ENCODE measurements around the gene RAPGEF1.
A peak's percentile ranks its signal among the peaks of the same experiment; 100 is the strongest.

The RAPGEF1 gene

DNA sequence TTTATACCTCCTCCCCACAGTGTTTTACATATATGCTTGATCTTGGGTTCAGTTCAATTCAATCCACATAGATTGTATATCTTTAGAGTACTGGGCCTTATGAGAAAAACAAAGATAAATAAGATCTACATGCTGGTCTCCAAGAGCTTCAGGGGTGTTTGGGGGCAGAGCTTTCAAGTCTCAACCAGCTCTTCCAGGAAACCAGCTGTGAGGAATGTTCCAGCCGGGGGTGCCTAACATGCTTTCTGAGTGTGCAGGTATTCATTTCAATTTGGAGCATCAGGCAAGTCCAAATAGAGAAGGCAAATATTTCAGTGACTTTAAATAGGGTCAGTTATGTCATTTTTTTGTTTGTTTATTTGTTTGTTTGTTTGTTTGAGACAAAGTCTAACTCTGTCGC lies 5.7 kb upstream of the RAPGEF1 start:
- no peak for DNase-seq

DNA sequence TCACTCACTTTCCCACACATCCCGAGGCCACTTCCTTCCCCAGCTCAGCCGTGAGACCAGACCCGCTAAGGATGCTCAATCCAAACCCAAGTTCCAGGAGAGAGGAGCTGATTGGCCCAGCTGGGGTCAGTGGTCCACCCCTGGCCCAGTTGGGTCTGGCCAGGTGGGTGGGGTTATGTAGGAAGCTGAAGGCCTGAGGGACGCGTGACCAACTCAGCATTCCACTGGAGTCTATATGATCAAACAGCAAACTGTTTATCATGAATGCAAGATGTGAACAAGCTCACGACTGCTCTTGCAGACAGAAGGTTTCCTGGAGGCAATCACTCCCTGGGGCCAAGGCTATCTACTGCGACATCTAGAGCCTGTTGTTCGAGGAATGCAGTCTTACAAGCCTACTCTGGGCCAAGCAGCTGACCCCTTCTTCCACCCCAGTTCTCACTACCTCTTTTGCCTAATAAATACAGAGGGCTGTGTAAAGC lies 4.9 kb upstream of the RAPGEF1 start:
- no peak for DNase-seq

DNA sequence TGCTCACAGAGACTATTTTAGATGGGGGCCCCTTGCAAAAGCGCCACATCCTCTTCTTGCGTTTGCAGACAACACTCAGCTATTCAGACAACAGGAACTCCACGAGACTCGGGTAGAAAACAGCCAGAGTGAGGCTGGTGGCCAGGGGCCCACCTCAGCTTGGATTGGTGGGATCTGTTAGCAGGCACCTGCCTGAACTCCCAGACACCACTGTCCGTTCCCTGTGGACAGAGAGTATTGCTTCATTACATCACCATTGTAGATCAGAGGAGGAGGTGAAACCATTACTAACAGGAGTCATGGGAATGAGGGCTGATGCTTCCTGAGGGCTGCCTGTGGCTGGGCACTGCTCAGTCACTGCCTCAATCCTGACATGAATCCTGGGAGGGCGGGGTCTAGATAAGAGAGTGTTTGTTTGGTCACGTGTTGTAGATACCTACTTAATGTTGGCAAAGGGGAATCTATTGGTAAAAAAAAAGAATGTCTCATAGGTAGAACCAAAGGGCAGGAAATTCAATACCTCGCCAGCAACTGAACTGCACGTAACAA lies 4.4 kb upstream of the RAPGEF1 start:
- DNase-seq = no peak

DNA sequence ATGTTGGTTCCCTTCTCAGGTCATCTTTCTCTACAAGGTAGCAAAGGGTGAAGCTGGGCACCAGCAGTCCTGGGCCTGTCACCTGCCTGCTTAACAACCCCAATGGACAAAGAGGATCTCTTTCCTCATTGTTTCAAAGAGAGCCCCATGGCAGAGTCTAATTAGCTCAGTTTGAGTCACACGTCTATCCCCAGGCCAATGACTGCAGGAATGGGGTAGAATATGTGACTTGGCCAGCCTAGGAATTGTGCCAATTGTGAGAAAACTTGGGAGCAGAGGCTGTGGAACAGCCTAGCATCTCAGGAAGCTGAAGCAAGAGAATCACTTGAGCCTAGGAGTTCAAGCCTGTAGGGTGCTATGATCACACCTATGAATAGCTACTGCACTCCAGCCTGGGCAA lies 3.6 kb upstream of the RAPGEF1 start:
- DNase-seq = no peak

DNA sequence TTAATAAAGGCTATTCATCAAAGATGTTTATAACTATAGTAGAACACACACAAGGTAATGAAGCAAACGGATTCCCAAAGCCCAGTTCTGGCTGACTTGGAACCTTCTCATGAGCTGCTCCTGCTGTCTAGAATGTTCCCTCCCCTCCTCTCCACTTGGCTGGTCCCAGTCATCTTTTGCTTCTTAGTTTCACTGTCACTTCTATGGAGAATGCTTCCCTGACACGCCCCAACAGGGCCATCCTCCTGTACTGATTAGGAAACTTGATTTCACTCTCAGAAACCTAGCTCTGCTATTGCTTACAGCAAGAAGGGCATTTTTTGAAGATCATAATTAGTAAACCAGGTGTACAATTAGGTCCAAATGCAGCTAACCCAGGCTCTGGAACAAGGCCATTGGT lies 3.2 kb upstream of the RAPGEF1 start:
- no peak for DNase-seq

DNA sequence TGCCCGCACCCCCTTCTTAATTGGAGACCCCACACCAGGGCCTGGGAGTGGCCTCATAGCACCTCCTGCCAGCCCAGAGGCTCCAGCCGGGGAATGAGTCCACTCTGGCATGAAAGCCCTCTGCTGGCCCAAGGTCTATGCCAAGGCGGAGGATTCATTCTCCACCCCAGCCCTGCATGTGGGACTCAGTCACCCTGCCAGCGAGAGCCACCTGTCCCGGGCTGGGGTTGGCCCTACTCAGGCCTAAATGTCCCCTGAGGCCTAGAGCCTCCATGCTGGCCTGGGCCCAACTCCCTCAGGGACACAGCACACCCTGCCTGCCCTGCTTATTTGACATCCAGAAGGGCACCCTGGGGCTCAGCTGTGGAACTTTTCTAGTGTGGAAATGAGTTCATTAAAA lies 1.0 kb upstream of the RAPGEF1 start:
- no peak for DNase-seq

DNA sequence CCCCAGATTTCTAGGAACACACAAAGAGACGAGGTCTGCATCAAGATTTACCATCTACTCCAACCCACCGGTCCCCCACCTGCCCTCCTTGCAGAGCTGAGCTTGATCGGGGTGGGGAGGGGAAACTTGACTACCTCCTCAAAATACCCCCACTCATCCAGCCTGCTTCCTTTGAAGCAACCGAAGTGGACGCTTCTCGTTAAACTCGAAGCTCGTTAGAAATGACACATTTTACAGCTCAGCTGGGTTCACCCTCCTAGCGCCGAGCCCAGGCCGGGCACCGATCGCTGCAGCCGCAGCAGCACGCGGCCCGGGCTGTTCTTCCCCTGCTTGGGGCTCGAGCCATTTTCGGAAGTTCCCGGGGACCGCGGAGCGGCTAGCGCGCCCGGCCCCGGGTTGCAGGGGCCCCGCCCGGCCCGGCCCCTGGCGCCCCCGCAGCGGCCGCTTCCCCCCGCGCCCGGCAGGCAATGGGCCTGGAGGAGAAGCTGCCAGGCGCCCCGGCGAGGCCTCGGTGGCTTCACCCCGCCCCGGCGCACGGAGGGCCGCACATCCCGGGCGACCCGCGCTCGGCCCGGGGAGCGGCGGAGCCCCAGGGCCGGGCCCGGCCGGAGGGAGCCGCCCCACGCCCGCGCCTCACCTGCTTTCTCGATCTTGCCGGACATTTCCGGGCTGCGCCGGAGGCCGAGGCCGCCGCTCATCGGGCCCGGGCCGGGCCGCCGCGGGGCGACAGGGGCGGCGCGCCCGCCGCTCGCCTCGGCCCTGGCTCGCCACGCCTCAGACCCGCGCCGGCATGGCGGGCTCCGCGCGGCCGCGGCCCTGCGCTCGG lies 530 bp downstream of the RAPGEF1 start:
- DNase-seq = peak; percentile 68 to 70

DNA sequence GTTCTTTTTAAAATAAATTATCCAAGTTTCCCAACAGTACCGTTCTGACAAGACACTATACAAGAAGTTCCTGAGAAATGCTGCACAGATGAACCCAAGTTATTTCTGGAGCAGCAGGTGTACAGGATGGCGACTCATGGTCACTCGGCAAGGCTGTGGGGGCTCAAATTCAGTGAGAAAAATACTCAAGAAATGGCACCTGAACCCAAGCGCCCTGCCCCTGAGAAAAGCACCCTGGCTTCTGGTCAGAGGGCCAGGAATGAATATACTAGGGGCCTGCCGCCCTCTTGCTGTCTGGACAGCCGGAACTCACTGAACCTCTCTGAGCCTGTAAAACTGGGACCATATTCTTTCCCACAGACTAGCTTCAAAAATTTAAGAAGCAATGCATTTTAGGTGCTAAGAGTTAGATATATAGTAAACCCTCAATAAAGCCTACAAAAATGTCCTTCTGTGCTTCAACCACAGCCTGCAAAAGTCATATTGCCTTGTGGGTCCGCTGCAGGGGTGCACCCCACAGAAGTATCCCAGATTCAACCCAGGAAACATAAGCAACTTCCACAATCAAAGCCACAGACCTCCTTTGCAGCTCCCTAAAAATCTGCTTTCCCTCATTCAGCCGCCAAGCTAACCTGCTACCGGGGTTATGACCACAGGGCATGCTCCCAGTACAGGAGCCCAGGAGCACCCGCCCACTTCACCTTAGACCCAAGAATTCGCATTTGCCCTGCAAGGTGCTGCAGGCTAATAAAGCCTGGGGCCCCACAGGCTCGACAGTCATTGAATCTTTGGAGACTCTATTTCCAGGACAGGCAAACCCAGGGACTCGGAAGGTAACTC lies 1.4 kb downstream of the RAPGEF1 start:
- no peak for DNase-seq

DNA sequence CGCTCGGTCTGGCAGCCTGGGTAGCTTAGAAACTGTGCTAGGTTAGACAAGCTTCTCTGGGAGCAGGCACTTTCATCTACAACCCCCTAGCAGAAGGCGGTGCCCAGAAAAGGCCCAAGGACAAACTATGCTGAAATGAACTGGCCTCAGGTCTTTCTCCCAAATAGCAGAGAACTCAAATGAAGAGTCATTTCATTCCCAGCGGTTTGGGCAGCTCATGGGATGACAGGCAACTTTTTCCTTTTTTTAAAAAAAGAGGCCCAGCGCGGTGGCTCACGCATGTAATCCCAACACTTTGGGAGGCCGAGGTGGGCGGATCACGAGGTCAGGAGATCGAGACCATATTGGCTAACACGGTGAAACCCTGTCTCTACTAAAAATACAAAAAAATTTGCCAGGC lies 2.5 kb downstream of the RAPGEF1 start:
- peak in 1 of 2 donors; percentile 75 for DNase-seq

DNA sequence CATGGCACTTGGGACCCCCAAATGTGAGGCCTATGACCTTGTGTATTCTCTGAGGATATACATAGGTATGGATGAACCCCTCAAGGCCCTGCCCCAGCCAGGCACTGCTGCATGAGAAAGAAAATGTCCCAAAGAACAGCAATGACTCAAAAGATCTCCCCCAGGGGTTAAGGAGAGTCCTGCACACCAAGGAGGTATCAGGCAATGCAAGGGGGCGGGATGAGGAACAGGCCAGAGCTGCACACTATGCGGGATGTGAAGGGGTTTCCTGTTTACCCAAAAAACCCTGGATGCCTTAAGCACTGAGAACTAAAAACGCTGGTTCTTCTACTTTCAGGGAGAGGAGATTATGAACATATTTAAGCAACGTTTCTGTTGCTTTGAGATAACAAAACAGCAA lies 3.4 kb downstream of the RAPGEF1 start:
- peak; percentile 52 to 75 for DNase-seq

DNA sequence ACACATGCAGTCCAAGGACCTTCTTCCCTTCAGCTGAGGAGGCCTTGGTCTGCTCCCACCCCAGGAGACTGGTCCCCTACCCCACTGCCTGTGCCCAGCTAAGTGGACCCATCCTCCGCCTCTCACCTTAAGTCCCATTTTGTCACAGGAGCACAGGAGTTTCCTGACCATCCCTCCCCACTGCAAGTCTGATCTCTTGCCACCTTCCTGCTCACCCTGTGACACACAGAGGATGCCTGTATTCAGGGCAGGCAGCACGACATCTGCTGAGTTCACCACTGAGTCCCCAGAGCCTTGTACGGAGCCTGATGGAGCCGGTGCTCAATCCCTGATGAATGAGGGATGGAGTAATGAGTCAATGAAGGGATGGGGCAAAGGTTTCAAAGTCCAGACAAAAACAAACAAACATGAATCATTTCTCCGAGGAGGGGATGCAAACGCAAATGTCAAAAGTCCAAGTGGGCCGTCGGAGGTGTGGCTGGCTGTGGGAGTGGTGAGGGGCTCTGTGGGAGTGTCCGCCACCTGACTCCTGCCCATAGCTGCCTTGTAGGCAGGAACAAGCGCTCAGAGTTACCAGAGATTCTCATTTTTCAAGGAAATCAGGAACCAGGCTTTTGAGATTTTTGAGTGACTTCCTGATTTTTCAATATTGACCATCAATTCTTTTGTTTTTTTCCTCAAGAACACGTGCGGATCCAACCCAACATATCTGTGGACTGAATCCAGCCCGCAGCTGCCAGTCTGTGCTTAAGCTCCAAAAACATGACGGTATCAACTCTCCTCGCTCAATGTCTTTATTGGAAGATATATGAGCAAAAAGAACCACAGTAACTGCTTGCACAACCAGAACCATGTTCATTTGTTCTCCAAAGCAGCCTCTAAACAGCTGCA lies 4.4 kb downstream of the RAPGEF1 start:
- DNase-seq = peak; percentile 80 to 93

DNA sequence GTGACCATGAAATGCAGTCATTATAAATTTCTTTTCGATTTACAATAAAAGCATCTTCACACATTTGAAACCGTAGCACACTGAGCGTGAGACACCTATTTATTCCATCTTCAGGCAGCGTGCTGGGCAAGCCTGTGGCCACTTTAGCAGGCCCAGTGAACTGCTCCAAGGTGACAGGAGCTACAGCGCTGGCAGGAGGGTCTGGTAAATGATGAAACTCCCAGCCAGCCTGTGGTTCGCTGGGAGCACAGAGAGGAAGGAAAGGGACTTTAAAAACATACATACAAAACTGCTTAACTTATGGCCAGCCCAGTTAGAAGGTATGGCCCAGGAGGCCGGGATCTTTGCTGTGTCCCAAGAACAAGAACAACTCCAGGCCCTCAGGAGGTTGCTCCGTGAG lies 5.1 kb downstream of the RAPGEF1 start:
- no peak for DNase-seq

DNA sequence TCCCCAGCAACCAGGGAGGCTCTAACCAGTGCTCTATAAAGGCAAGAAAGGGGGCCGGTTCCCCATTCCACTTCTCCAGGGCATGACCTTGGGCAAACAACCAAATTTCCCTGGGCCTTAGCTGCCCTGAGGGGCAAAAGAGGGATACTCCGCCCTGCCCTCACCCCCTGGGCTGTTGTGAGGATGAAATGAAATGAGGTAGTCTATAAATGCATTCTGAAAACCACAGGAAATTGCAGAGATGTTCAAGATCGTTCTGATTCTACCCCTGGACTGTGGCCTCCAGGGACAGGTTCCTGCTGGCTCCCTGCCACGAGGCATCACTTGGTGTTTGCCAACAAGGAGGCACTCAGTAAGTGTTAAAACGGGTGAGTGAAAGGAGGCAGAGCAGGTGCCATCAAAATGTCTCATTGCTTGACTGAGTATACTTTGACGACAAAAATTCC lies 5.7 kb downstream of the RAPGEF1 start:
- peak; percentile 81 to 87 for DNase-seq

DNA sequence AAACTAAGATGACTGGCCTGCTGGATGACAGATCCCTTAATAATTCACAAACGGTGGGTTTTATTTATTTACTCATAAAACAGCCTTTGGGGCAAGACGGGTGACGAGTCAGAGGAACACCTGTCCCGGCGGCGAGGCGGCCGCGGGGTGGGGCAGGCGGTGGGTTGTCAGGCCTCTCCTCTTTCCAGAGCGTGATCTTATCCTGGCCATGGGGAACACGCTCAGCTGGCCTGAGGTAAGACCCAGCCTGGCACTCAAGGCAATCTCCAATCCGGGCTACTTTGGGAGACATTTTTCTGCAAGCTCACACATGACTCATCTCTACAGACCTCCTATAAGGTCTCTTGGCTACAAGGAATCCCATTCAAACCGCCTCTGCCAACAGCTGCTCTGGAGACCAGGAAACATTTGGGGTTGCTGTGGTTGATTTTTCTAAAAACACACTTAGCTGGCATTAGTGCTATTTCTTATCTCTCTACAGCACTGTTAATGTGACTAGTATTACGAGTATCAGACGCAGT lies 6.3 kb downstream of the RAPGEF1 start:
- peak; percentile 71 to 85 for DNase-seq

DNA sequence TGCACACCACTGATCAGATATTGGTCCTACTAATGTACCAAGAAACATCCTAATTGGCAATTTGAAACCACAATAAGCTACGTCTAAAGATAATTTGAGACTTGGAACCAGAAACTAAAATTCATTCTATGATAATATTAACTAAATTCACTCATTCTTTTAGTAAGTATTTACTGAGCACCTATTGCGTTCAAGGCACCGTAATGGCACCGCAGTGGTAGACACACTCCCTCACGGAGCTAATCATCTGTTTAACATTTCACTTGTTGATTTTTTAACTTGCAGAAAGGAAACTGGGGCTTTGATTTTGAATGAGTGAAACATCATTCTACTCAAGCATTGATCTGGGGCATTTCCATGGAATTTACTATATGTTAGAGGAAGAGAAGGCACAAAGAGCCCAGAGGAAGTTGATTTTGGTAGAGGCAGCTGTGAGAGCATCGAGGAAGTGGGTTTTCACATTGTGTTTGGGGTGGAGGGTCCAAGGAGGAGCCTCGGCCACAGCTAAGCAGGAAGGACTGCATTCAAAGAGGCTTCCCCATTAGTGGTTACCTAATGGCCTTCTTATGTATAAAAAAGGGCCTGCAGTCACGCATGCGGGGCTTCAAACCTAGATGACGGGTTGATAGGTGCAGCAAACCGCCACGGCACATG lies 7.1 kb downstream of the RAPGEF1 start:
- DNase-seq = peak; percentile 86 to 89

DNA sequence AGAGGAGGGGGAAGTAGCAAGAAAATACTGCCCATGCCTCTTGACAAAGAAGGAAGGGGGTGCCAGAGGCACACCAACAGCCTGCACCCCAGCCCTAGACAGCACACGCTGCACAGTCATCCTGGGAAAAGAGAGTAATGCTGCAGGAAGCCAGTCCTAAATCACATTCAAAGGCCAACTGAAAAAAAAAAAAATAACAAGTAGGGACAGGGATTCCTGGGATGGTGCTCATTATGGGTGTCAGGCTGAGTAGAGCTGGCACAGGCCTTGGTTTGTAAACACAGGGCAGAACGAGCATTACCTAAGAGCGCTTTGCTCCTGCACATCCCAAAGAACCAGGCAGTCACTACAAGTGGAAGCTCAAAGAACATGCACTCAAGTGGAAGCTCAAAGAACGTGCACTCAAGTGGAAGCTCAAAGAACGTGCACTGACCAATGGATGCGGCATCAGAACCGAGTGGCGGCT lies 7.8 kb downstream of the RAPGEF1 start:
- DNase-seq = no peak

DNA sequence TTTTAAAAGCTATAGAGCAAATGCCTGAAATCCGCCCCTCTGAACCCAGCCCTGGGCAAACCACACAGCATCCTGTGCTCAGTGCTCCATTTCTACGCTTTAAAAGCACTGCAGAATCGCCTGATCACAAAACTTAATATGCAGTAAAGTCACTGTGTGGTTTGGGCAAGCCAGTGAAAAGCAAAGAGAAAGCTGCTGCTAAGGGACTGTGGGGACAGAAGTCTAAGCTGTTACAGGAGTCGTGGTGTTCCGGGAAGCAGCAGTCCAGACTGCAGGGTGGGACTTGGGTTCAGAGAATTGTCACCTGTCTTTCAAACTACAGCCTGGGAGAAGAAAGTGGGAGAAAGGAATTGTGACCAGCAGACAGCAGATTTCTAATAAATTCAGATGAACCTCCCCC lies 8.2 kb downstream of the RAPGEF1 start:
- no peak for DNase-seq

DNA sequence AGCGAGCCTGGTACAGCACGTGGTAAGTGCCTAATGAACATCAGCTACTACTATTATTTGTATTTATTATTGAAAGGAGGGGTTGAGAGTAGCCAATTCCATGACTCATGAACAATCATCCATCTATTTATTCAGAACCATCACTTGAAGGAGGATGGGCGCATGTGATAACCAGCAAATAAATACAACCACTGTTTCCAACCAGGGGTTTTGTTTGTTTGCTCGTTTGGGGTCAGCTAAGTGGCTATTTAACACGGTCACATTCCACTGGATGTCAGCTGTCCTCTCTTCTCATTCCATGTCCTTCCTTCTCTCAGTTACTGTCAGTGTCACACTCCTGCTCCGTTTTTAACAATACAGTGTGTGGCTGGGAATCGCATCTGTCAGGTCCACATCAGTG lies 8.6 kb downstream of the RAPGEF1 start:
- DNase-seq = no peak

DNA sequence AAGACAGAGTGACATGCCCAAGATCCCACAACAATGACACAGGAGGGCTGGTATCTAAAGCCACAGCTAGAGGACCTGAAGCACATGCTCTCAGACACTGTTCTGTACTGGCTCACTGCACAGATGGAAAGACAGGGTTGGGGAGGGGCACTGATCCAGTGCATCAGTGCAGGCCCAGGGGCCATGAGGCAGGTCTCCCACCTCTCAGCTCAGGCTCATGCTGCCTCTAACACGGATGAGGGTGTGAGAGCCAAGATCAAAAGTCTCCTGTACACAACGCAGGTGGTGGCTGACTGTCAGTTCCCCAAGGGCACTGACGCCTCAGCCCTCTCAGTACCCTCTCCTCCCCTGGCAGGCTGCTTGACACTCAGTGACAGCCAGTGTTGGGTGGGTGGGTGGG lies 10.9 kb downstream of the RAPGEF1 start:
- DNase-seq = no peak

DNA sequence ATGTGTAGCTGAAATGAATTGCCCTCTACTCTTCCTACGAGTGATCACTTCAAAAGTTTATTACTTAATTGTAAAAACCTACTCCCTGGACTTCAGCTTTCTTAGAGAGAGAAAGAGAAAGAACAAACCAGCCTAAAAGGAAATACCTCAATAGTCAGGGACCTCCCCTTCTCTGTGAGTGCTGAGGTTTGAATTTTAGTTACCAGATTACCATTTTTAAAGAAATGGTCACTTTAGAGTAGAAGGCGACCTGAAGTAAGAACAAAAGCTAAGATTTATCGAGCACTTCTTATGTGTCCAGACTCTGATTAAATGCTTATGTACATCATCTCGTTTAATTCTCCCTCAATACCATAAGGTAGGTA lies 11.3 kb downstream of the RAPGEF1 start:
- DNase-seq = peak; percentile 55 to 58

DNA sequence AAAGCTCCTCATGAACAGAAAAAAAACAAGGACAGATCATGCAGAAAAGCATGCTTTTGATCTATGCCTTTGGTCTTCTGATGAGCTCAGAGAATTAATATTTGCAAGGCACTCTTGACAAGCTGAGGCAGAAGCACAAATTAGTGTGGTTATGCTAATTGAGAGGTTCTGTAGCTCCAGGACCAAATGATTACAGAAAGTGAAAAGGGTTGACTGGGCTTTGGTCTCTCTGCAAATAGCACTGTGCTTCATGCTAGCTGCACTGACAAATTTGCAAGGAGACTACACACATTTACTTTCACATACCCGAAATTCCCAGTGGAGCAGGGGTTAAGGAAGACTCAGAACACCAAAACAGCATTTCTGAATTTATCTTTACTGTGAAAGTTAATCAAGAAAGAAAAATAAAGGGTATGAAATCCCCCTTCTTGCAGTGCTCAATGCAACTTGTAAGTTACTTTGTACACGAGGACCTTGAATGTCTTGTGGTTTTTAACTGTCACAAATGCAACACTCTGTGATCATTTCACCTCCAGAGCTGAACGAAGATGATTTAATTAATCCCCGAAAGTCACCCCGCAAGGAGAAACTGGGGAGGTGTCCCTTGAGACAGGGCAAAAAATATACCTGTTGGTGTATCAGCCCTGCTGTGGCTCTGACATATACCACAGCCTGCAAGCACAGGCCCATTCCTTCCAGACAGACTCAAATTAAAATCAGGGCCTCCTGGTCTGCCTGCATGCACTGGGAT lies 11.9 kb downstream of the RAPGEF1 start:
- DNase-seq = no peak
